ENCODE results near the gene EPOP. TPM values are rescaled to one million over a fixed set of nuclear protein-coding genes. Genes with fewer than 3 reads are reported as not detected.

Gene EPOP
- total and polyA plus RNA-seq, 2 of the 13 experiments (the other 11 are each of a cell fraction or from before 2014, with no cell fraction given): 14.7 to 37.8 TPM

DNA sequence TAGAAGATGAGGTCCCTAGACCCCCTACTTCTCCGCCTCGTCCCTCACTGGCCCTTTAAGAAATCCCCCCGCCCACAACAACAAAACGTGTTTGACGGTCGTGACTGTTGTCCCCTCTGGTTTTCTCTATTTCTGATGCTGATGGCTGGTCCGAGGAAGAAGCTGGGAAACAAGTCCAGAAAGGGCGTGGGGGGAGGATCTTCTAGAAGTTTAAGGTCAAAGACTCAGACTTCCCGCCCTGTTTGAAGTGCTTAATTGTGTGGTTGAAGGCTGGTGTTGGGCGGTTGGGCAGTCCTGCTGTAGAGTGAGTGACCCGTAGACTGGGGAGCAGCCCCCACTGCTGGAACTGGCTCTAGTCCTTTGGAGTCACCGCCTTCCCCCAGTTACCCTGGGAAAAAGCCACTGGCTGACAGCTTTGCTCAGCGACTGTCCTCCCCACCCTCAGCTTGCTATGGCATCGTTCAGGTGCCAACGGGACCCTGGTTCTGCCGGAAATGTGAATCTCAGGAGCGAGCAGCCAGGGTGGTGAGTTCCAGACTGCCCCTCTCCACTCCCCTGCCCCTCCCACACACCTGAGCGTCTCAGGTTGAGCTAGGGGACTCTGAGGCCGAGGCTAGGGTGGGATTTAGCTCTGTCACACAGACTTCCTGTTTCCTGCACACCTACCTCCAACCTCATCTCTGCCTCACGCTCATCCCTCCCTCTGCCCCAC, 31.9 kb upstream of the EPOP start (continued):
- TF ChIP-seq, protein P1, sequence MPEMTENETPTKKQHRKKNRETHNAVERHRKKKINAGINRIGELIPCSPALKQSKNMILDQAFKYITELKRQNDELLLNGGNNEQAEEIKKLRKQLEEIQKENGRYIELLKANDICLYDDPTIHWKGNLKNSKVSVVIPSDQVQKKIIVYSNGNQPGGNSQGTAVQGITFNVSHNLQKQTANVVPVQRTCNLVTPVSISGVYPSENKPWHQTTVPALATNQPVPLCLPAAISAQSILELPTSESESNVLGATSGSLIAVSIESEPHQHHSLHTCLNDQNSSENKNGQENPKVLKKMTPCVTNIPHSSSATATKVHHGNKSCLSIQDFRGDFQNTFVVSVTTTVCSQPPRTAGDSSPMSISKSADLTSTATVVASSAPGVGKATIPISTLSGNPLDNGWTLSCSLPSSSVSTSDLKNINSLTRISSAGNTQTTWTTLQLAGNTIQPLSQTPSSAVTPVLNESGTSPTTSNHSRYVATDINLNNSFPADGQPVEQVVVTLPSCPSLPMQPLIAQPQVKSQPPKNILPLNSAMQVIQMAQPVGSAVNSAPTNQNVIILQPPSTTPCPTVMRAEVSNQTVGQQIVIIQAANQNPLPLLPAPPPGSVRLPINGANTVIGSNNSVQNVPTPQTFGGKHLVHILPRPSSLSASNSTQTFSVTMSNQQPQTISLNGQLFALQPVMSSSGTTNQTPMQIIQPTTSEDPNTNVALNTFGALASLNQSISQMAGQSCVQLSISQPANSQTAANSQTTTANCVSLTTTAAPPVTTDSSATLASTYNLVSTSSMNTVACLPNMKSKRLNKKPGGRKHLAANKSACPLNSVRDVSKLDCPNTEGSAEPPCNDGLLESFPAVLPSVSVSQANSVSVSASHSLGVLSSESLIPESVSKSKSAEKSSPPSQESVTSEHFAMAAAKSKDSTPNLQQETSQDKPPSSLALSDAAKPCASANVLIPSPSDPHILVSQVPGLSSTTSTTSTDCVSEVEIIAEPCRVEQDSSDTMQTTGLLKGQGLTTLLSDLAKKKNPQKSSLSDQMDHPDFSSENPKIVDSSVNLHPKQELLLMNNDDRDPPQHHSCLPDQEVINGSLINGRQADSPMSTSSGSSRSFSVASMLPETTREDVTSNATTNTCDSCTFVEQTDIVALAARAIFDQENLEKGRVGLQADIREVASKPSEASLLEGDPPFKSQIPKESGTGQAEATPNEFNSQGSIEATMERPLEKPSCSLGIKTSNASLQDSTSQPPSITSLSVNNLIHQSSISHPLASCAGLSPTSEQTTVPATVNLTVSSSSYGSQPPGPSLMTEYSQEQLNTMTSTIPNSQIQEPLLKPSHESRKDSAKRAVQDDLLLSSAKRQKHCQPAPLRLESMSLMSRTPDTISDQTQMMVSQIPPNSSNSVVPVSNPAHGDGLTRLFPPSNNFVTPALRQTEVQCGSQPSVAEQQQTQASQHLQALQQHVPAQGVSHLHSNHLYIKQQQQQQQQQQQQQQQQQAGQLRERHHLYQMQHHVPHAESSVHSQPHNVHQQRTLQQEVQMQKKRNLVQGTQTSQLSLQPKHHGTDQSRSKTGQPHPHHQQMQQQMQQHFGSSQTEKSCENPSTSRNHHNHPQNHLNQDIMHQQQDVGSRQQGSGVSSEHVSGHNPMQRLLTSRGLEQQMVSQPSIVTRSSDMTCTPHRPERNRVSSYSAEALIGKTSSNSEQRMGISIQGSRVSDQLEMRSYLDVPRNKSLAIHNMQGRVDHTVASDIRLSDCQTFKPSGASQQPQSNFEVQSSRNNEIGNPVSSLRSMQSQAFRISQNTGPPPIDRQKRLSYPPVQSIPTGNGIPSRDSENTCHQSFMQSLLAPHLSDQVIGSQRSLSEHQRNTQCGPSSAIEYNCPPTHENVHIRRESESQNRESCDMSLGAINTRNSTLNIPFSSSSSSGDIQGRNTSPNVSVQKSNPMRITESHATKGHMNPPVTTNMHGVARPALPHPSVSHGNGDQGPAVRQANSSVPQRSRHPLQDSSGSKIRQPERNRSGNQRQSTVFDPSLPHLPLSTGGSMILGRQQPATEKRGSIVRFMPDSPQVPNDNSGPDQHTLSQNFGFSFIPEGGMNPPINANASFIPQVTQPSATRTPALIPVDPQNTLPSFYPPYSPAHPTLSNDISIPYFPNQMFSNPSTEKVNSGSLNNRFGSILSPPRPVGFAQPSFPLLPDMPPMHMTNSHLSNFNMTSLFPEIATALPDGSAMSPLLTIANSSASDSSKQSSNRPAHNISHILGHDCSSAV (CRISPR knock-in tag; IDR thresholded peaks at IDR 0.05; ENCODE audit: borderline replicate concordance): no peak
- no peak for TF ChIP-seq ZNF652 (CRISPR knock-in tag; IDR thresholded peaks at IDR 0.05; ENCODE audit: borderline replicate concordance, low read depth)
- TF ChIP-seq KDM5B (CRISPR knock-in tag; IDR thresholded peaks at IDR 0.05; ENCODE audit: borderline replicate concordance): no peak
- TF ChIP-seq NONO (IDR thresholded peaks at IDR 0.05): no peak
- TF ChIP-seq NONO (CRISPR knock-in tag; conservative IDR thresholded peaks at IDR 0.05): no peak
- TF ChIP-seq, protein P2, sequence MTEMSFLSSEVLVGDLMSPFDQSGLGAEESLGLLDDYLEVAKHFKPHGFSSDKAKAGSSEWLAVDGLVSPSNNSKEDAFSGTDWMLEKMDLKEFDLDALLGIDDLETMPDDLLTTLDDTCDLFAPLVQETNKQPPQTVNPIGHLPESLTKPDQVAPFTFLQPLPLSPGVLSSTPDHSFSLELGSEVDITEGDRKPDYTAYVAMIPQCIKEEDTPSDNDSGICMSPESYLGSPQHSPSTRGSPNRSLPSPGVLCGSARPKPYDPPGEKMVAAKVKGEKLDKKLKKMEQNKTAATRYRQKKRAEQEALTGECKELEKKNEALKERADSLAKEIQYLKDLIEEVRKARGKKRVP (CRISPR knock-in tag; IDR thresholded peaks at IDR 0.05): no peak
- TF ChIP-seq, protein P3, sequence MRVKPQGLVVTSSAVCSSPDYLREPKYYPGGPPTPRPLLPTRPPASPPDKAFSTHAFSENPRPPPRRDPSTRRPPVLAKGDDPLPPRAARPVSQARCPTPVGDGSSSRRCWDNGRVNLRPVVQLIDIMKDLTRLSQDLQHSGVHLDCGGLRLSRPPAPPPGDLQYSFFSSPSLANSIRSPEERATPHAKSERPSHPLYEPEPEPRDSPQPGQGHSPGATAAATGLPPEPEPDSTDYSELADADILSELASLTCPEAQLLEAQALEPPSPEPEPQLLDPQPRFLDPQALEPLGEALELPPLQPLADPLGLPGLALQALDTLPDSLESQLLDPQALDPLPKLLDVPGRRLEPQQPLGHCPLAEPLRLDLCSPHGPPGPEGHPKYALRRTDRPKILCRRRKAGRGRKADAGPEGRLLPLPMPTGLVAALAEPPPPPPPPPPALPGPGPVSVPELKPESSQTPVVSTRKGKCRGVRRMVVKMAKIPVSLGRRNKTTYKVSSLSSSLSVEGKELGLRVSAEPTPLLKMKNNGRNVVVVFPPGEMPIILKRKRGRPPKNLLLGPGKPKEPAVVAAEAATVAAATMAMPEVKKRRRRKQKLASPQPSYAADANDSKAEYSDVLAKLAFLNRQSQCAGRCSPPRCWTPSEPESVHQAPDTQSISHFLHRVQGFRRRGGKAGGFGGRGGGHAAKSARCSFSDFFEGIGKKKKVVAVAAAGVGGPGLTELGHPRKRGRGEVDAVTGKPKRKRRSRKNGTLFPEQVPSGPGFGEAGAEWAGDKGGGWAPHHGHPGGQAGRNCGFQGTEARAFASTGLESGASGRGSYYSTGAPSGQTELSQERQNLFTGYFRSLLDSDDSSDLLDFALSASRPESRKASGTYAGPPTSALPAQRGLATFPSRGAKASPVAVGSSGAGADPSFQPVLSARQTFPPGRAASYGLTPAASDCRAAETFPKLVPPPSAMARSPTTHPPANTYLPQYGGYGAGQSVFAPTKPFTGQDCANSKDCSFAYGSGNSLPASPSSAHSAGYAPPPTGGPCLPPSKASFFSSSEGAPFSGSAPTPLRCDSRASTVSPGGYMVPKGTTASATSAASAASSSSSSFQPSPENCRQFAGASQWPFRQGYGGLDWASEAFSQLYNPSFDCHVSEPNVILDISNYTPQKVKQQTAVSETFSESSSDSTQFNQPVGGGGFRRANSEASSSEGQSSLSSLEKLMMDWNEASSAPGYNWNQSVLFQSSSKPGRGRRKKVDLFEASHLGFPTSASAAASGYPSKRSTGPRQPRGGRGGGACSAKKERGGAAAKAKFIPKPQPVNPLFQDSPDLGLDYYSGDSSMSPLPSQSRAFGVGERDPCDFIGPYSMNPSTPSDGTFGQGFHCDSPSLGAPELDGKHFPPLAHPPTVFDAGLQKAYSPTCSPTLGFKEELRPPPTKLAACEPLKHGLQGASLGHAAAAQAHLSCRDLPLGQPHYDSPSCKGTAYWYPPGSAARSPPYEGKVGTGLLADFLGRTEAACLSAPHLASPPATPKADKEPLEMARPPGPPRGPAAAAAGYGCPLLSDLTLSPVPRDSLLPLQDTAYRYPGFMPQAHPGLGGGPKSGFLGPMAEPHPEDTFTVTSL (CRISPR knock-in tag; IDR thresholded peaks at IDR 0.05; ENCODE audit: borderline replicate concordance): no peak
- no peak for TF ChIP-seq ZNF678 (CRISPR knock-in tag; IDR thresholded peaks at IDR 0.05)
